Stimulated activated naive CD8-positive, alpha-beta T cell treated with anti-CD3 and anti-CD28 coated beads, Interleukin-15, amount 100 ng/mL, for 72 hours (primary cell): Measurements from ENCODE around the gene TRIM38.
A peak's percentile ranks its signal among the peaks of the same experiment; 100 is the strongest.
"Not testable (repeated sequence)": the region's sequence is repeated elsewhere in the genome, so short reads cannot be mapped to it uniquely, and the experiment has no call there.

ENCODE experiments used
- ATAC-seq: fragments of 150-1000 bp; cut with Tn5 transposase; 2 replicates; pipeline ENCODE4 v1.10.0; 2021; ENCODE audit warnings: mild to moderate bottlenecking, moderate library complexity
- DNase-seq, 2 donors: peaks; one replicate each; pipeline ENCODE4 v3.0.0; 2021 to 2022
- H3K27ac Mint-ChIP-seq, 2 donors: one replicate each; pipeline ENCODE4 v1.8.0; 2022; ENCODE audit warnings: mild to moderate bottlenecking in 2 of 2, mixed read lengths in 2 of 2, moderate library complexity in 2 of 2
- H3K27me3 Mint-ChIP-seq: one replicate; pipeline ENCODE4 v1.8.0; 2022; ENCODE audit warnings: mixed read lengths
- H3K4me1 Mint-ChIP-seq: one replicate; pipeline ENCODE4 v1.8.0; 2022; ENCODE audit warnings: mild to moderate bottlenecking, mixed read lengths
- H3K4me3 Mint-ChIP-seq, 2 donors: one replicate each; pipeline ENCODE4 v1.8.0; 2022; ENCODE audit warnings: mild to moderate bottlenecking in 2 of 2, mixed read lengths in 2 of 2, moderate library complexity in 1 of 2
- H3K9me3 Mint-ChIP-seq, 2 donors: one replicate each; pipeline ENCODE4 v1.8.0; 2022; ENCODE audit warnings: mixed read lengths in 2 of 2

Gene TRIM38, protein sequence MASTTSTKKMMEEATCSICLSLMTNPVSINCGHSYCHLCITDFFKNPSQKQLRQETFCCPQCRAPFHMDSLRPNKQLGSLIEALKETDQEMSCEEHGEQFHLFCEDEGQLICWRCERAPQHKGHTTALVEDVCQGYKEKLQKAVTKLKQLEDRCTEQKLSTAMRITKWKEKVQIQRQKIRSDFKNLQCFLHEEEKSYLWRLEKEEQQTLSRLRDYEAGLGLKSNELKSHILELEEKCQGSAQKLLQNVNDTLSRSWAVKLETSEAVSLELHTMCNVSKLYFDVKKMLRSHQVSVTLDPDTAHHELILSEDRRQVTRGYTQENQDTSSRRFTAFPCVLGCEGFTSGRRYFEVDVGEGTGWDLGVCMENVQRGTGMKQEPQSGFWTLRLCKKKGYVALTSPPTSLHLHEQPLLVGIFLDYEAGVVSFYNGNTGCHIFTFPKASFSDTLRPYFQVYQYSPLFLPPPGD

DNA sequence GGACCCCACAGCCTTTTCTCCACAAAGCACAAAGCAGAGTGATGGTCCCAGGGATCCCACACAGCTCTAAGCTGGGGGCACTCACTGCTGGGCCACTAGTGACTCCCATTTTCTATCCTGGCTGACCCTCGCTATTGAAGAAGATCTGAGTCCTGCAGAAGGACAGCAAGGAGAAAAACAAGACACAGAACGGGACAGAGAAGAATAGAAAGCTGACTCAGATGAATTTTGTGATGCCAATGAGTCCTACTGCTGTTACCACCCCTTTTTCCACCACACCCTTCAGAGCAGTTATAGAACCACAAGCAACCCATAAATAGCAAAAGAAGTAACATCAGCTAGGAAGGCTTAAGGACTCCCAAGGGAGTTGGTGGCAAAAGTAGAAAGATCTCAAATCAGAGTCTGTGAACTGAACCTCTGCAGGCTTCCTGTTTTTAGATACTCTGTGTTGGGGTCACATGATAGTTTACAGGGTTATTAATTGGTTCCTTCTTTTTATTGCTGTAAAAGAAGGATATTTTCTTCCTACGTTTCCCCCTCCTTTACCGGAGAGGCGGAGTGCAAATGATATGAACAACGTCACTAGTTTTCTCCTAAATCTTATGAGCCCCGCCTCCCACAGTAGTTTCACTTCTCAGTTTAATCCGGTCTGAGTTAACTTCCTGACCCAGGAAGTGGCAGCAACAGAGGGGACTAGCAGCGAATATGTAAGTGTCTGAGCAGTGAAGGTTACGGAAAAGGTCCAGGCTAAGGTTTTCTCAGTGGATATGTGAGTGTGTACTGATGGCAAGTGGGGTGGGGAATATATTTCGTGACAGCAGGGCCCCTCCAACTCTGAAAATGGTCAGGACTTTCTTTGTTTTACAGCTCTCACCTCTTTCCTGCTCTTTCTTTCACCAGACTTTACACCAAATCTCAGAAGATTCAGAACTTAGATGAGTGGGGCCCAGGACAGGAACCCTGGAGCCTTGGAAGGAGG, at the start of gene TRIM38:
TSS of gene TRIM38 (plus strand) at position 654 of the 979 bp plus-strand sequence. CDS start 3,721 bp downstream, outside the sequence.
- Mint-ChIP-seq H3K9me3 (peaks cover 28 to 31% of the 10 kb centered on the region in 2 donors), H3K4me3 (peak within 1 kb of the TSS; percentile 83 to 100), H3K4me1 (peaks cover 82% of the 10 kb centered on the region), H3K27me3 (no peaks in the 10 kb centered on the region), H3K27ac (peak within 1 kb of the TSS; percentile 93 to 100)
- DNase-seq (peak; percentile 66 to 76), ATAC-seq (peak; percentile 92)

DNA sequence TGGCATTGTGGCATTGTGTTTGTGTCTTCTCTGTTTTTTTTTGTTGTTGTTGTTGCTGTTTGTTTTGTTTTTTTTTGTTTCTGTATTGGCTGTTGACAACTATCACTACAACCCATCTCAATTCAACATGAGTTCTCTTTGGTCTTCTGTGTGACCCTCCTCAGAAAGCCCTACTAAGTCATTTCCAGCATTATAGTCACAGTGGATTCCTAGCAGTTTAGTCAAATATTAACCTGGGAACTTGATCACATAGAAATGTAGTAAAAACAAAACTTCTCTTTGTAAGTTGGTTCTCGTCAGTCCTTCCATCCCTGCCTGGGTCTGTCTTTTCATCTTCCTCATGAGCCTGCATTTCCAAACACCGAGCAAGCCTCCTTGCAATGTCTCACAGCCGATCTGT, 48.9 kb upstream of the TRIM38 start:
- H3K4me1 Mint-ChIP-seq = peaks cover 20% of the 10 kb centered on the region
- no peak overlapping the region for H3K4me3 Mint-ChIP-seq

DNA sequence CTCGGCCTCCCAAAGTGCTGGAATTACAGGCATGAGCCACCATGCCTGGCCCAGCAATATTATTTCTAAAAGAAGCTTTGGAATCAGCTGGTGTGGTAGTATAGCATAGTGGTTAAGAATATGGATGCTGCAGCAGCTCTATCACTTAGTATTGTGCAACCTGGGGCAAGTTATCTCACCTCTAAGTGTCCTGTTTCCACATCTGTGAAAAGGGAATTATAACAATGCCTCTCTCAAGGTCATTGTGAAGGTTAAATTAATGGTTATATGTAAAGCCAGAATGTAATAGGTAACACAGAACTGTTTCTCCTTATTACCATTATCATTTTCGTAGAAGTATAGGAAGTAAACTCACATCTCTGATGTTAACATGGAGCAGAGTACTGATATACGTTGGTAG, 46.3 kb upstream of the TRIM38 start:
- peaks cover 7% of the 10 kb centered on the region for H3K27me3 Mint-ChIP-seq
- H3K27ac Mint-ChIP-seq = no peak overlapping the region
- H3K4me1 Mint-ChIP-seq = peaks cover 20% of the 10 kb centered on the region

More for the DNA sequence above, 48.9 kb upstream of the TRIM38 start:
- Mint-ChIP-seq H3K27ac (no peak overlapping the region), H3K9me3 (peaks cover 8 to 9% of the 10 kb centered on the region in 2 donors), H3K27me3 (no peaks in the 10 kb centered on the region)
- DNase-seq (no peak), ATAC-seq (no peak)

DNA sequence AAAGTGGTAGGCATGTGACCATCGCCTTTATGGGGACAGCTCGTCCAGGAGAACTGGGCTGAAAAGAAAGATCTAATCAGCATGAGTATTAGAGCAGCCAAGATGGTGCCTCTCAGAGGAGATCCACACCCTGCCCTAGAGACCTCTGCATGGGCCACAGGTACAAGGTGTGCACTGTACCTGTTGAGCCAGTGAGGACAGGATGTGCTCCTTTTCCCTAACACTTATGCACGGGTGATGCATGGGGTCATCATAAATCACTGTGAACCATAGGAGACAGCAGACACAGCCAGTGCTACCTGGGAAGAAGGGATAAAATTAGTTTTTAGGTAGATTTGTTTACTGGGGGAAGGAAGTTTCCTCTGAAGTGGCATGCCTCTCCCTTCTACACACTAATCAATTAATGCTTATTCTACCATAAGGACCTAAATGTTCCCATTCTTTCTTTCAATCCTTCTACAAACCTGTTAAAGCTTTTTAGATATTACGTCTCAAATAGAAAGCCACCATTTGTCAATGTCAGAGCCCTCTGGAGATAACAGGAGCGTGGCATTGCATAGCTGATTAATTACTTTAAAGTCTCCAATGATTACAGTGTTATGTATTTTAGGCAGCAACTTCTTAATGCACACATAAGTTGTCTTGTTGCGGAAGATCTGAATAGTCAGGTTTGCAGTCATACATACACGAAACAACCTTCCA, 45.7 kb upstream of the TRIM38 start:
- Mint-ChIP-seq H3K27ac (no peak overlapping the region), H3K4me3 (no peak overlapping the region)
- ATAC-seq = no peak

More for the DNA sequence above, 46.3 kb upstream of the TRIM38 start:
- Mint-ChIP-seq H3K4me3 (no peak overlapping the region), H3K9me3 (peaks cover 8 to 9% of the 10 kb centered on the region in 2 donors)
- no peak for ATAC-seq
- no peak for DNase-seq

DNA sequence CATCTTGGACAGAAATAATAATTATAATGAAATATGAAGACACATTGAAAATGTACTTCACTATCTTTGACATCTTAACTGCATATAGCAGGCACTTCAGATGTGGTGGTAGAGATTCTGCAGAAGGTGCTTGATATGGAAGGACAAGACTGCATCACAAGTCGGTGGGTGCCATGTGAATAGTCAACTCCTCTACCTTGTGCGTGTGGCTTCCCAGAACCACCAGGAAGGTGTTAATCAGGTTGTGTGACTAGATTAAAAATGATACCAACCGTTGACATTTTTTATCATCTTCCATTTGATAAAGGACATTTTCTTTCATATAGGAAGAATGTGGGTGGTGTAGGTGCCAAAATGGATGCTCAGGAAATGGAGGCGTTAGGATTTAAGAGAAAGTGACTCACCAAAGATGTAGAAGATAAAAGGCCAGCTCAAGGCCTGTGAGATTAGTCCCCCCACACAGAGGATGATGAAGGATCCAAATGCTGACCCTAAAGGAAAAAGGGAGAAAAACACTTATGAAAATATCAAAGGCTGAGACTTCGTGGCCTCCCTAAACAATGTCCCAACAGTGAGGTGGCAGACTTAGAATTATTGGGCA, 44.4 kb upstream of the TRIM38 start:
- DNase-seq (no peak), ATAC-seq (no peak)
- Mint-ChIP-seq H3K4me1 (peaks cover 14% of the 10 kb centered on the region), H3K27ac (no peak overlapping the region), H3K27me3 (peaks cover 7% of the 10 kb centered on the region), H3K9me3 (peaks cover 8 to 9% of the 10 kb centered on the region in 2 donors), H3K4me3 (no peak overlapping the region)

More for the DNA sequence above, 45.7 kb upstream of the TRIM38 start:
- Mint-ChIP-seq H3K4me1 (peaks cover 15% of the 10 kb centered on the region), H3K9me3 (peaks cover 8 to 9% of the 10 kb centered on the region in 2 donors), H3K27me3 (peaks cover 7% of the 10 kb centered on the region)
- no peak for DNase-seq

DNA sequence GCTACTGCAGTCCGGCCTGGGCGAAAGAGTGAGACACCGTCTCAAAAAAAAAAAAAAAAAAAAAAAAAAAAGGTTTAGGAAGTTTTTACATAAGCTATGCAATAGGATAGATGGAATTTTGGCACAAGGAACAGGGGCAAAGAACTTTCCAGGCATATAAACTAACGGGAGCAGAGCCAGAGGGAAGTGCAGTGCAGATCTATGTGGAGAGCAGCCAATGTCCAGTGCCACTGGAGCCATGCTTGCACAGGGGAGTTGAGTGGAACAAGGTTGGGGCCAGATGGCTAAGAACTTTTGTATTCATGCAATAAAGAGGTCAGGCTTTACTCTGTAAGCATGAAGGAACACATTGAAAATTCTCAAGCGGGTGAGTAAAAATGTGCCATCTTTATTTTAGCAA, 42.9 kb upstream of the TRIM38 start:
- H3K4me3 Mint-ChIP-seq = no peak overlapping the region
- peaks cover 8 to 9% of the 10 kb centered on the region in 2 donors for H3K9me3 Mint-ChIP-seq
- ATAC-seq (no peak), DNase-seq (no peak)
- H3K27ac Mint-ChIP-seq = no peak overlapping the region
- peaks cover 7% of the 10 kb centered on the region for H3K27me3 Mint-ChIP-seq
- peaks cover 14% of the 10 kb centered on the region for H3K4me1 Mint-ChIP-seq

DNA sequence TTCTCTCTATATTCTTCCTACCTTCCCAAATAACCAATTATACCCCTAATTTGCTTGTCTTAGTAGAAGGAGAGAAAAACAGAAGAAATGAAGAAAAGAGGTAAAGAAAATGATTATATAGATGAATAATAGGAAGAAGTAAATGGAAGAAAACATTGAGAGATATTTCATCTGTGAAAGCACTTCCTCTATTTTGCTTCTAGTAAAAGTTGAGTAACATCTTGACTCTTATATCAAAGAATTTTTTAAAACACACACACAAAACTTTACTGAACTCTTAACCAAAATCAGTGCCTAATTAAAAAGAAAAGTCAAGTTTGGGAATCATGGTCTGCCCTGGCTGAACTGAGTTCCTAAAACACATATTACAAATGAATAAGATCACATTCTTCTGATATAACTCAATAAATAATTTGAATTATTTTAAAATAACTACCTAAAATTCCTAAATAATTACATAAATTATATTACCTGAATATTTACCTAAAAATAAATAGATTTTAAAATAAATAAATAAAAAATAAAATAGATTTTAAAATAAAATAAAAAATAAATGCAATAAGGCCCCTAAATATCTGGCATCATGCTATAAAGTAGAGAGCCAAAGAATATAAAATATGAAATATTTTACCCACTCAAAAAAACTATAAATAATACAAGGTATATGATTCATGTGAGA, 40.9 kb upstream of the TRIM38 start:
- peaks cover 8 to 9% of the 10 kb centered on the region in 2 donors for H3K9me3 Mint-ChIP-seq
- H3K27me3 Mint-ChIP-seq = peaks cover 7% of the 10 kb centered on the region
- H3K27ac Mint-ChIP-seq = no peak overlapping the region
- DNase-seq = no peak
- H3K4me1 Mint-ChIP-seq = peaks cover 14% of the 10 kb centered on the region
- H3K4me3 Mint-ChIP-seq = no peak overlapping the region
- ATAC-seq = no peak

DNA sequence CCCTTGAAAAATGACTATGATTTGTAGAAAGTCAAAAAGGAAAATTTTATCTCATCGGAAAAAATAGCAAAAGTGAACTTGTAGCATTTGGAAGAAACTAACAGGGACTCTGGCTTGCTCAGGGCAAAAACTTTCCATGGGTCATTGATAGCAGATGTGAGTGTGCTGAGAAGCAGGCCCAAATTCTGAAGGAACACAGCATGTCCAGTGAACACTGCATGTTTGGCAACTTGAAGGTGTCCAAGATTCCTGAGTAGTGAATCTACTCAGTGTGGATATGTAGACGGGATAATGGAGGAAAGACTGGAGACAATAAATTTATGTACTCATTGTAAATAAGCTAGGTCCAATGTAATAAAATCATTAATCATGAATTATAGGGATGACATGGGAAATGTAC, 40.3 kb upstream of the TRIM38 start:
- H3K27me3 Mint-ChIP-seq = peaks cover 7% of the 10 kb centered on the region
- no peak for DNase-seq
- no peak for ATAC-seq
- peaks cover 14% of the 10 kb centered on the region for H3K4me1 Mint-ChIP-seq
- H3K4me3 Mint-ChIP-seq = no peak overlapping the region
- H3K27ac Mint-ChIP-seq = no peak overlapping the region
- peaks cover 8 to 9% of the 10 kb centered on the region in 2 donors for H3K9me3 Mint-ChIP-seq

DNA sequence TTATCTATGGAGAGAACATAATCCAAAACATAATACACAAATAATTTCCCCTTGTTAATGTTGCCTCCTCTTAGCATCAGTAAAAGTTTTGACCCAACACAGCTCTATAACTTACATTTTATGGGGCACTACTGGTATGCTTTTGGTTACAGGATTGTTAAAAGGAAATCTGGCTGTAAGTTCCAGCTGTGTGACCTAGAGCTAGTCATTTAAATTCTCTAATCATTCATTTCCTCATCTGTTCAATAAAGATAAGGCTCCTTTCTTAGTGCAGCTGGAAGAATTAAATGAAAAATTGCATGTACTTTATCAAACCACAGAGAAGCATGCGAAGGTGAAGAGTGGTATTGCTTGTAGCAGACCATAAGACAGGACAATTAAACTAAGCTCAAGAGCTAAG, 36.7 kb upstream of the TRIM38 start:
- no peak for DNase-seq
- Mint-ChIP-seq H3K27me3 (peaks cover 5% of the 10 kb centered on the region), H3K27ac (no peak overlapping the region), H3K4me3 (no peak overlapping the region), H3K4me1 (no peaks in the 10 kb centered on the region), H3K9me3 (no peaks in the 10 kb centered on the region)
- no peak for ATAC-seq

DNA sequence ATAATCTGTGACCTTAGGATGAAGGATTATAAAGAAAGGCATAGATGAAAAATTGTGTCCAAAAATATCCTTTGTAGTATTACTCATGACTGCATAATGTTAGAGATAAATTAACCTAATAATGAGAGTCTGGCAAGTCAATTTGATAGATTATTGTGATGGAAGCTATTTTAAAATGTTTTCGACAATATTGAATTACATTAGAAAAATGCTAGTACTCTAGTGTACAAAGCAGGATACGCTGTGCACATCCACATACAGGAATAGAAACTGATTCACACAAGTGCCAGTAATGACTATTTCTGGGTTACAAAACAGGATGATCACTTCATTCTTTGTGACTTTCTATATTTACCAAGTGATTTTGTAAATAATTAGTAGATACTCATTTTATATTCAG, 35.4 kb upstream of the TRIM38 start:
- no peaks in the 10 kb centered on the region for H3K27me3 Mint-ChIP-seq
- H3K4me1 Mint-ChIP-seq = no peaks in the 10 kb centered on the region
- no peak overlapping the region for H3K27ac Mint-ChIP-seq
- no peaks in the 10 kb centered on the region for H3K9me3 Mint-ChIP-seq
- ATAC-seq (no peak), DNase-seq (no peak)
- no peak overlapping the region for H3K4me3 Mint-ChIP-seq

DNA sequence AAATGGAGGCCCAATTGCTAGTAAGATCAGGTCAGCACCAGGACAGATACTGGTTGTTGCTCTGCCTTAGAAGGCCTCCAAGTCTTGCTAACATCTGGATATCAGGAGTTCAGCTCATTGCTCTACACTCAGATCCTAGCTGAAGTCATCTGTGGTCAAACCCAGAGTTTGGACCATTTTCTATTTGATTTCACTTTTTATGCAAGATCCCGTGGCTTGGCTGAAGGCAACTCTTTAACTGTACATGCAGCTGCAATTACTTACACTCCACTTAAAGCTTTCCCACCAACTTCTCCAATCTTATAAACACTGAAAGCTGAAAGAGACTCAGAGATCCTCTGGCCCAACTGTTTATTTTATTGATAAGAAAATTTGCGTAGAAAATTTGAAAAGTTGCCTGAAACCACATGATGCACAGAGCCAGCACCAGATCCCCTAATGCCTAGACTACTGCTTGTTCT, 34.8 kb upstream of the TRIM38 start:
- no peaks in the 10 kb centered on the region for H3K27me3 Mint-ChIP-seq
- no peak for ATAC-seq
- no peak overlapping the region for H3K4me3 Mint-ChIP-seq
- no peak for DNase-seq
- no peak overlapping the region for H3K27ac Mint-ChIP-seq
- H3K9me3 Mint-ChIP-seq = no peaks in the 10 kb centered on the region
- H3K4me1 Mint-ChIP-seq = no peaks in the 10 kb centered on the region

DNA sequence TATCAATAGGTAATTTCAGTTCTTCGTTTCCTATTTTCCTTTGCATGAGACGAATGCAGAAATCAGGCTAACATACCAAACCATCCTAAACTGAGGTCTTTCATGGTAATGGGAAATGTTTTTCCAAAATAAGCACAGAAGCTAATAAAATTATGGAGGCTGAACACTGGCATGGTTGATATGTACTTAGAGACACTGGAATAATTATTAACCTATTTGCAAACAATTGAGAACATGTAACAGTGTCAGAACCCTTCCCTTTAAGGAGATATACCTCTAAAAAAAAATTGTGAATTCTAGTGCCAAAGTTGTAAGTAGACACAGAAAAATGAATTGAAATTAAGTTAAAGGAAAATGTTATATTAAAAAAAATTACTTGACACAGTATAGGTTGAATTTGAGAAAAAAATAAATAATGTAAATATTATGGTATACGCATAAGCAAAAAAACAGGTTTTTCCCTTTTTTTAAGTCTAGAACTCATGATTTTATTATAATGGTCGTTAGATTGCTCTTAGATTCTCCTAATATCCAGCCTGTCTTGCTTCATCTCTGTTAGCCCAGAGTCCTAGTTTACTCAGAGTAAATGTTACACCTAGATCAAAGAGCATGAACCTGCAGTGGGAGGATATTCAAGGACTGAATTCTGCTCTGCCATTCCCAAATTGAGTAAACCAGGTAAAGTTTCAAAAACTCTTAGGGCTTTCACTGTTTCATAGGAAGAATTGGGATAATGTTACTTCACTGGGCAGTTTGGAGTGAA, 33.9 kb upstream of the TRIM38 start:
- Mint-ChIP-seq H3K4me3 (no peak overlapping the region), H3K27ac (no peak overlapping the region), H3K4me1 (no peaks in the 10 kb centered on the region), H3K27me3 (no peaks in the 10 kb centered on the region), H3K9me3 (no peaks in the 10 kb centered on the region)
- ATAC-seq = no peak
- no peak for DNase-seq

DNA sequence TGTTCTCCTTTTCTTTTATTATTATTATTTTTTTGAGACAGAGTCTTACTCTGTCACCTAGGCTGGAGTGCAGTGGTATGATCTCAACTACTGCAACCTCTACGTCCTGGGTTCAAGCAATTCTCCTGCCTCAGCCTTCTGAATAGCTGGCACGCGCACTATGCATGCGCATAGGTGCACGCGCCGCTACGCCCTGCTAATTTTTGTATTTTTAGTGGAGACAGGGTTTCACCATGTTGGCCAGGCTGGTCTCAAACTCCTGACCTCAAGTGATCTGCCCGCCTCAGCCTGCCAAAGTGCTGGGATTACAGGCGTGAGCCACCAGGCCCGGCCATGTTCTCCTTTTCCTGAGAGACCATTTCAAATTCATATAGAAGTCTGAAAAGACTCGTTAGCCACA, 32.8 kb upstream of the TRIM38 start:
- H3K27me3 Mint-ChIP-seq, DNase-seq, H3K4me3 Mint-ChIP-seq, ATAC-seq, H3K9me3 Mint-ChIP-seq, H3K27ac Mint-ChIP-seq, H3K4me1 Mint-ChIP-seq: not testable (repeated sequence)
